IPS DF 6.9 (cell line): Measurements from ENCODE around the gene SRXN1.

Experiments used
- DNase-seq: peaks from one replicate; pipeline ENCODE4 v3.0.0-alpha.2; 2013; ENCODE audit warnings: low read depth, low spot score
- H3K27ac ChIP-seq: one replicate; pipeline ENCODE4 v1.5.1; 2013; ENCODE audit warnings: low read length, control low read depth
- H3K27me3 ChIP-seq: 2 replicates; pipeline ENCODE4 v1.6.1; 2013; ENCODE audit warnings: mild to moderate bottlenecking, low read length; ENCODE audit not compliant: control insufficient read depth, insufficient read depth
- H3K36me3 ChIP-seq: 2 replicates; pipeline ENCODE4 v1.6.1; 2013; ENCODE audit warnings: low read length; ENCODE audit not compliant: control insufficient read depth, insufficient read depth
- H3K4me1 ChIP-seq: 2 replicates; pipeline ENCODE4 v1.6.1; 2013; ENCODE audit warnings: low read length; ENCODE audit not compliant: control insufficient read depth, insufficient read depth
- H3K4me3 ChIP-seq: 2 replicates; pipeline ENCODE4 v1.5.1; 2013; ENCODE audit warnings: mild to moderate bottlenecking, low read length
- H3K9me3 ChIP-seq: 2 replicates; pipeline ENCODE4 v1.6.1; 2013; ENCODE audit warnings: low read length, inconsistent platforms; ENCODE audit not compliant: control insufficient read depth, insufficient read depth
- WGBS: extraction: QIAGEN DNeasy Blood & Tissue Kit; methylation state at CpG from one replicate; pipeline ENCODE4 v1.1.7; 2013; ENCODE audit warnings: mixed read lengths, missing lambda C conversion rate; ENCODE audit not compliant: insufficient read length, insufficient coverage; 5-methylcytosine and 5-hydroxymethylcytosine counted together

The SRXN1 gene

GRCh38 chr20:655726-656624, 3.0 kb upstream of the SRXN1 start:
- DNase-seq, result no peak
- Histone ChIP-seq H3K27ac (no peak overlapping the region), H3K36me3 (no peaks in the 10 kb centered on the region)

DNA sequence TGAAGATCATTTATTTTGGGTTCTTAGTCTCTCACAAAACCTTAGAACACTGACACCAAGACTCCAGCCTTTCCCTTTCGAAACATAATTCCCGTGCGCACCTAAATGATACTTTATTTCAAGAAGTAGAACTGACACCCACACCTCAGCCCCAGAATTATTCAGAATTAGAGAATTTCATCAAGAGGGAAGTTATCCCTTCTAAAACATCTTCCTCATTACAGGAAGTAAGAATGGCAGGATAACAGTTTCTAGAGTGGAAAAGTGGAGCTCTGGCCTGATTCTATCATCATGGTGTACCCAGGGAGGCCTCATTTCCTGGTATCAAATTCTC, 1.4 kb upstream of the SRXN1 start:
- no CpG with 5 or more reads among the region's 3 CpGs for WGBS
- peaks cover 13% of the 10 kb centered on the region for H3K4me1 ChIP-seq
- DNase-seq, result no peak
- H3K27ac ChIP-seq, result no peak overlapping the region
- H3K4me3 ChIP-seq, result no peak overlapping the region
- no peaks in the 10 kb centered on the region for H3K27me3 ChIP-seq
- H3K9me3 ChIP-seq, result no peaks in the 10 kb centered on the region
- H3K36me3 ChIP-seq, result peaks cover 4% of the 10 kb centered on the region; the same call in 1 of the 2 replicates

More at GRCh38 chr20:655726-656624, 3.0 kb upstream of the SRXN1 start:
- Histone ChIP-seq H3K9me3 (no peaks in the 10 kb centered on the region), H3K27me3 (no peaks in the 10 kb centered on the region), H3K4me1 (peaks cover 16% of the 10 kb centered on the region), H3K4me3 (no peak overlapping the region)
- WGBS, result no CpG with 5 or more reads among the region's 11 CpGs

GRCh38 chr20:653590-654416, 803 bp upstream of the SRXN1 start:
- Histone ChIP-seq H3K4me3 (peak overlapping the region; percentile 64; the same call in 1 of the 2 replicates), H3K27ac (no peak overlapping the region), H3K9me3 (no peaks in the 10 kb centered on the region), H3K4me1 (peaks cover 8% of the 10 kb centered on the region), H3K27me3 (no peaks in the 10 kb centered on the region), H3K36me3 (peaks cover 6% of the 10 kb centered on the region; the same call in 1 of the 2 replicates)
- WGBS, result no CpG with 5 or more reads among the region's 31 CpGs
- no peak for DNase-seq

GRCh38 chr20:652615-653109, 338 bp downstream of the SRXN1 start:
- Histone ChIP-seq H3K4me1 (peaks cover 3% of the 10 kb centered on the region), H3K9me3 (no peaks in the 10 kb centered on the region), H3K36me3 (peaks cover 18% of the 10 kb centered on the region), H3K4me3 (peak overlapping the region; percentile 64), H3K27me3 (no peaks in the 10 kb centered on the region), H3K27ac (no peak overlapping the region)
- no CpG with 5 or more reads among the region's 36 CpGs for WGBS
- DNase-seq, result no peak

DNA sequence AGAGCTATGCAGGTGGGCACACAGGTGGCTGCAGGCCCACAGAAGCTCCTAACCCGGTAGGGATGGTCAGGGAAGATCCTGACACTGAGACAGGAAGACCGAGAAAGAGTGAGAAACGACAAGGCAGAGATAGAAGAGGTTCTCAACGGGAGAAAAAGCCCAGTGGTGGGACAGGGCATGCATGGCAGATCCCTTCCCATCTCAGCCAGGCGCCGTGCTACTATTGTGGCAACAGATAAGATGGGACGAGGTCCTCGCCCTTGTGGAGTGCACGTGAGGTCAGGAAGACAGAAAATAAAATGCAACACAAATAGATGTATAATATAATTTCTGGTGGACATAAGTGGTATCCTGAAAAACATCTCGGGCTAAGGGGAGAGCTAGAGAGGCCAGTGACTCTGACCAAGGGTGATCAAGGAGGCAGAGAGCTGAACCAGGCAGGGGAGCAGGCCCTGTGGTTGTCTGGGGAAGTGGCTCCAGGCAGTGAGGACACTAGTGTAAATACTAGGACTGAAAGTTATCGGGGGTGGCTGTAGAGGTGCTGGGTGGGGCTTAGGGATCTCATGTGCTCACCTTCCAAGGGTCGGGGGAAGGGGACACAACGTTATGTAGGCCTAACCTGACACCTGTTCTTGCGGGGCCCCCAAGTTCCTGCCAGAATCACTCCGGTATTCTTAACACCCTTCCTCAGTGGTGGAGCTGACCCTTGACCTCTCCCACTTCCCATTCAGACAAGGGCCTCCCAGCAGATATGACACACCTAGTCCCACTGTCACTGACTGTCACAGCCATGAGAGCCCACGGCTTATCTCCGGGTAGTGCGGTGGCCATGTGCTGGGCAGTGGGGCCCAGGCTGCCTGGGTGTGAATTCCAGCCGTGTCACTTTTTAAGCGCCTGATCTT, 1.0 kb downstream of the SRXN1 start:
- peaks cover 3% of the 10 kb centered on the region for H3K4me1 ChIP-seq
- H3K9me3 ChIP-seq, result no peaks in the 10 kb centered on the region
- no CpG with 5 or more reads among the region's 20 CpGs for WGBS
- peaks cover 21% of the 10 kb centered on the region for H3K36me3 ChIP-seq
- peak overlapping the region; percentile 64; the same call in 1 of the 2 replicates for H3K4me3 ChIP-seq
- H3K27ac ChIP-seq, result no peak overlapping the region
- DNase-seq, result no peak
- no peaks in the 10 kb centered on the region for H3K27me3 ChIP-seq

DNA sequence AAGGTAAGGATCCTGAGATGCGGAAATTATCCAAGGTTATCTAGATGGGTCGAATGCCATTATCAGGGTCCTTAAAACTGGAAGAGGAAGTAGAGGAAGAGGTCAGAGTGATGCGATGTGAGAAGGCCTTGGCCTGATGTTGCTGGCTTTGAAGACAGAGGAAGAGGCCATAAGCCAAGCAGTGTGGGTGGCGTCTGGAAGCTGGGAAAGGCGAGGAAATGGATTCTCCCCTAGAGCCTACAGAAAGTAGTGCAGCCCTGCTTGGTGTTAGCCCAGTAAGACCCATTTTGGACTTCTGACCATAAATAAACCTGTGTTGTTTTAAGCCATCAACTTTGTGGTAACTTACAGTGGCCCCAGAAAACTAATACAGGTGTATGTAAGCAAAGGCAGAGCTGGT, 2.0 kb downstream of the SRXN1 start:
- no peak overlapping the region for H3K27ac ChIP-seq
- peaks cover 3% of the 10 kb centered on the region for H3K4me1 ChIP-seq
- no peaks in the 10 kb centered on the region for H3K9me3 ChIP-seq
- peaks cover 21% of the 10 kb centered on the region for H3K36me3 ChIP-seq
- WGBS, result no CpG with 5 or more reads among the region's 5 CpGs
- no peak overlapping the region for H3K4me3 ChIP-seq
- H3K27me3 ChIP-seq, result no peaks in the 10 kb centered on the region
- no peak for DNase-seq

- Histone ChIP-seq H3K27ac (no peak overlapping the region), H3K4me1 (peaks cover 3% of the 10 kb centered on the region), H3K4me3 (no peak overlapping the region), H3K9me3 (no peaks in the 10 kb centered on the region), H3K36me3 (peaks cover 21% of the 10 kb centered on the region), H3K27me3 (no peaks in the 10 kb centered on the region)
- DNase-seq, result no peak
- WGBS, result no CpG with 5 or more reads among the region's 5 CpGs
Measured at GRCh38 chr20:650281-650680, 2.7 kb downstream of the SRXN1 start.

DNA sequence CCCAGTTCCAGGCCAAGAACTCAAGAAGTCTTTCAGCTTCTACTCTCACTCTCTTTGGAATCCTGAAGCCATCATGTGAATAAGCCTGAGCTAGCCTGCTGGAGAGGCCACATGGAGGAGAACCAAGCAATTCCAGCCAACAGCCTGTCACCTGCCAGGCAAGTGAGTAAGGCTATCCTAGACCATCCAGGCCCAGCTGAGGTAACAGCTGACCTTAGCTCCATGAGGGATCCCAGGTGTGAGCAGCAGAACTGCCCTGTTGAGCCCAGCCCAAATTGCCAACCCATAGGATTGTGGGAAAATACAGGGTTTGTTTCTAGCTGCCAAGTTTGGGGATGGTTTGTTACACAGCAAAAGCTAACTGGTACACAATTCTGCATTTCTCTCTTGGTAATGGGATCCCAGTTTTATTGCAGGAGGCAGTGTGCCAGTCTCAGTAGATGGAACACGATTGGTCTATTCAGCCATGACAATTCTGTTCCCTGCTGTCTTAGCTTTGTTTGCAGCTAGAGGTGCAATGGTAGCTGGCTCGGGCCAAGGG, 5.5 kb downstream of the SRXN1 start:
- peaks cover 3% of the 10 kb centered on the region for H3K4me1 ChIP-seq
- peaks cover 21% of the 10 kb centered on the region for H3K36me3 ChIP-seq
- no peaks in the 10 kb centered on the region for H3K27me3 ChIP-seq
- WGBS, result no CpG with 5 or more reads among the region's 2 CpGs
- H3K27ac ChIP-seq, result no peak overlapping the region
- H3K4me3 ChIP-seq, result no peak overlapping the region
- H3K9me3 ChIP-seq, result no peaks in the 10 kb centered on the region
- no peak for DNase-seq

DNA sequence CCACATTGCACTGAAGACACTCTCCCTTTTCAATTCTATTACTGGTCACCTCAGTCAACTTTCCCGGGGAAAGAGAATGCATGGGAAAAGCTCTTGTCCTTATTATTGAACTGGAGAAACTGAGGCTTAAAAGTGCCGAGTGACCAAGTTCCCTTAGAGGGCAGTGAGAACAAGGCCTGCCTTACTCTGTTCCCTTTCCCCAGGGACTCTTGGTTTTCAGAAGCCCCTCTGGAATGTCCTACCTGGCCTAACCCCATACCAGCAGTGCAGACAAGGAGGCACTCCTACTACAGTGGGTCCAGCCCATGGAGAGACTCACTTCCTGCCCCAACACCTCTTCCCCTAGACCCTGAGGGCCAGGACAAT, 6.1 kb downstream of the SRXN1 start:
- WGBS, result no CpG with 5 or more reads among the region's 2 CpGs
- no peaks in the 10 kb centered on the region for H3K4me1 ChIP-seq

More for the DNA sequence above, 6.1 kb downstream of the SRXN1 start:
- Histone ChIP-seq H3K27me3 (no peaks in the 10 kb centered on the region), H3K4me3 (no peak overlapping the region), H3K36me3 (peaks cover 21% of the 10 kb centered on the region), H3K27ac (no peak overlapping the region), H3K9me3 (no peaks in the 10 kb centered on the region)
- no peak for DNase-seq
